Fibroblast of lung (primary cell): ENCODE measurements around the gene L1CAM.

Experiments used
- CTCF ChIP-seq, 2 donors: IDR thresholded peaks in 1 of 2; conservative IDR thresholded peaks in 1 of 2; 1 replicate in 1 of 2; 2 replicates in 1 of 2; pipeline ENCODE4 v1.5.1; 2011 to 2012; ENCODE audit warnings: low read length in 2 of 2, control low read depth in 1 of 2, inconsistent platforms in 1 of 2, low read depth in 1 of 2, mild to moderate bottlenecking in 1 of 2
- EZH2 ChIP-seq: IDR thresholded peaks from 2 replicates; pipeline ENCODE4 v1.5.1; 2012; ENCODE audit warnings: low read length, control low read depth, mild to moderate bottlenecking; ENCODE audit errors: missing control alignments

GRCh38 chrX:153935326-153935851 is 49.4 kb upstream of the L1CAM start:
- TF ChIP-seq CTCF (conservative IDR thresholded peaks at IDR 0.05 in 1 of 2, IDR thresholded peaks at IDR 0.05 in 1 of 2; ENCODE audit: low read depth in 1 of 2, low read length in 2 of 2) (no peak), EZH2 (no peak)
